Glomerular visceral epithelial cell (primary cell): ENCODE data around the gene ARID5A.
A peak's percentile ranks its signal among the peaks of the same experiment; 100 is the strongest.

Experiments used
- DNase-seq: peaks from one replicate; pipeline ENCODE4 v3.0.0-alpha.2; 2016; ENCODE audit errors: extremely low spot score

The ARID5A gene

GRCh38 chr2:96528006-96528699 is 8.4 kb upstream of the ARID5A start:
- no peak for DNase-seq

- no peak for DNase-seq
Measured at GRCh38 chr2:96528700-96529375, 7.7 kb upstream of the ARID5A start.

GRCh38 chr2:96529376-96530143 is 7.0 kb upstream of the ARID5A start:
- no peak for DNase-seq

GRCh38 chr2:96530144-96530430 is 6.5 kb upstream of the ARID5A start:
- DNase-seq = no peak

GRCh38 chr2:96530474-96531357 is 5.8 kb upstream of the ARID5A start:
- no peak for DNase-seq

GRCh38 chr2:96531366-96531765 is 5.2 kb upstream of the ARID5A start:
- DNase-seq = no peak

- peak; percentile 100 for DNase-seq
Measured at GRCh38 chr2:96531872-96532505, 4.6 kb upstream of the ARID5A start.

- no peak for DNase-seq
Measured at GRCh38 chr2:96532641-96533291, 3.8 kb upstream of the ARID5A start.

GRCh38 chr2:96533292-96534073 is 3.1 kb upstream of the ARID5A start:
- DNase-seq = no peak

- DNase-seq = no peak
Measured at GRCh38 chr2:96534141-96534540, 2.4 kb upstream of the ARID5A start.

GRCh38 chr2:96534701-96535181 is 1.8 kb upstream of the ARID5A start:
- no peak for DNase-seq

- DNase-seq = no peak
Measured at GRCh38 chr2:96535331-96535730, 1.2 kb upstream of the ARID5A start.

- DNase-seq = peak; percentile 79
Measured at GRCh38 chr2:96537066-96537733, 648 bp downstream of the ARID5A start.

GRCh38 chr2:96537734-96538486 is 1.4 kb downstream of the ARID5A start:
- DNase-seq = no peak

GRCh38 chr2:96538487-96539214 is 2.1 kb downstream of the ARID5A start:
- DNase-seq = no peak

GRCh38 chr2:96539215-96539920 is 2.8 kb downstream of the ARID5A start:
- DNase-seq = no peak

GRCh38 chr2:96540136-96540535 is 3.6 kb downstream of the ARID5A start:
- DNase-seq = no peak
